Liver (tissue), 9 donors: ENCODE results near the gene GPR149. TPM values are rescaled to one million over a fixed set of nuclear protein-coding genes. Genes with fewer than 3 reads are reported as not detected.

Source experiments
- DNase-seq: peaks from one replicate; pipeline ENCODE4 v3.0.0-alpha.2; 2017; ENCODE audit warnings: low spot score
- H3K27ac ChIP-seq, 2 donors: one replicate each; pipeline ENCODE4 v1.7.0; 2013; ENCODE audit warnings: inconsistent platforms in 2 of 2, low read length in 2 of 2, control low read depth in 1 of 2, low read depth in 1 of 2, mild to moderate bottlenecking in 1 of 2
- H3K27me3 ChIP-seq, 4 donors: one replicate each; pipeline versions ENCODE4 v1.6.1 to v1.7.0; 2013; ENCODE audit warnings: low read length in 3 of 4, inconsistent platforms in 1 of 4, mild to moderate bottlenecking in 1 of 4, moderate library complexity in 1 of 4; ENCODE audit not compliant: control insufficient read depth in 4 of 4, insufficient read depth in 4 of 4
- H3K36me3 ChIP-seq, 4 donors: one replicate each; pipeline versions ENCODE4 v1.6.1 to v1.7.0; 2013; ENCODE audit warnings: low read length in 3 of 4, mild to moderate bottlenecking in 3 of 4, low read depth in 1 of 4, moderate library complexity in 1 of 4; ENCODE audit not compliant: control insufficient read depth in 4 of 4, insufficient read depth in 3 of 4
- H3K4me1 ChIP-seq, 4 donors: one replicate each; pipeline versions ENCODE4 v1.6.1 to v1.7.0; 2013; ENCODE audit warnings: low read length in 3 of 4, mild to moderate bottlenecking in 3 of 4, moderate library complexity in 1 of 4; ENCODE audit not compliant: control insufficient read depth in 4 of 4, insufficient read depth in 4 of 4
- H3K4me3 ChIP-seq, 3 donors: one replicate each; pipeline versions ENCODE4 v1.6.1 to v1.7.0; 2013; ENCODE audit warnings: low read length in 3 of 3, control low read depth in 1 of 3, low read depth in 1 of 3, mild to moderate bottlenecking in 1 of 3
- H3K9ac ChIP-seq, 2 donors: one replicate each; pipeline ENCODE4 v1.7.0; 2013; ENCODE audit warnings: low read length in 2 of 2, mild to moderate bottlenecking in 2 of 2, moderate library complexity in 2 of 2, control low read depth in 1 of 2, low read depth in 1 of 2
- H3K9me3 ChIP-seq, 4 donors: one replicate each; pipeline versions ENCODE4 v1.6.1 to v1.7.0; 2013; ENCODE audit warnings: low read length in 3 of 4; ENCODE audit not compliant: control insufficient read depth in 4 of 4
- CTCF ChIP-seq: fragments of 150-350 bp; IDR thresholded peaks from 2 replicates; pipeline ENCODE4 v1.5.1; 2017; ENCODE audit warnings: improper control_type of control experiment, low read depth, low read length; ENCODE audit not compliant: missing input control
- FOXA1 ChIP-seq: IDR thresholded peaks from 2 replicates; pipeline ENCODE4 v1.6.1; 2016; ENCODE audit warnings: antibody characterized with exemption
- GABPA ChIP-seq, 2 donors: IDR thresholded peaks in 1 of 2; conservative IDR thresholded peaks in 1 of 2; 2 replicates each; pipeline ENCODE4 v1.6.1; 2016; ENCODE audit warnings: antibody characterized with exemption in 2 of 2, mild to moderate bottlenecking in 1 of 2, moderate library complexity in 1 of 2
- HNF4A ChIP-seq, 2 donors: conservative IDR thresholded peaks; 2 replicates each; pipeline ENCODE4 v1.6.1; 2016; ENCODE audit warnings: antibody characterized with exemption in 2 of 2, mild to moderate bottlenecking in 2 of 2
- HNF4G ChIP-seq: IDR thresholded peaks from 2 replicates; pipeline ENCODE4 v1.6.1; 2016; ENCODE audit warnings: antibody characterized with exemption
- JUND ChIP-seq, 2 donors: IDR thresholded peaks; 2 replicates each; pipeline ENCODE4 v1.6.1; 2016; ENCODE audit warnings: antibody characterized with exemption in 2 of 2
- MAX ChIP-seq: IDR thresholded peaks from 2 replicates; pipeline ENCODE4 v1.6.1; 2016; ENCODE audit warnings: antibody characterized with exemption
- RAD21 ChIP-seq, 2 donors: IDR thresholded peaks; 2 replicates each; pipeline ENCODE4 v1.6.1; 2016; ENCODE audit warnings: antibody characterized with exemption in 2 of 2, mild to moderate bottlenecking in 2 of 2
- YY1 ChIP-seq: IDR thresholded peaks from 2 replicates; pipeline ENCODE4 v1.6.1; 2016; ENCODE audit warnings: antibody characterized with exemption, mild to moderate bottlenecking
- WGBS: extraction: QIAGEN DNeasy Blood & Tissue Kit; methylation state at CpG from one replicate; pipeline ENCODE4 v1.1.7; 2013; 5-methylcytosine and 5-hydroxymethylcytosine counted together
- polyA plus RNA-seq, 2 donors: library from polyadenylated mRNA; stranded (reverse) in 1 of 2; unstranded in 1 of 2; fragments of 200-250 nt in 1 of 2; fragments of >200 nt in 1 of 2; fragmentation: Nextera tagmentation in 1 of 2; extraction: Ambion mirVana in 1 of 2; gene quantifications; one replicate each; pipeline versions ENCODE4 v1.2.1 to v1.2.3, GENCODE V29; 2013 to 2015
- total RNA-seq, 2 donors: library from RNA; depleted of rRNA; stranded (reverse); fragments of >200 nt; gene quantifications; one replicate each; pipeline ENCODE4 v1.2.3, GENCODE V29; 2014
- TF ChIP-seq, protein P1 (sequence below): IDR thresholded peaks from 2 replicates; pipeline ENCODE4 v1.6.1; 2016; ENCODE audit warnings: antibody characterized with exemption
- TF ChIP-seq, protein P2 (sequence below): IDR thresholded peaks from 2 replicates; pipeline ENCODE4 v1.6.1; 2016; ENCODE audit warnings: antibody characterized with exemption, mild to moderate bottlenecking
- donor health status: healthy.
- donor health status: healthy.
- donor health status: healthy.
- donor health status: healthy.
- donor health status: healthy.

GPR149 gene
- total and polyA plus RNA-seq, 4 donors = not detected

DNA sequence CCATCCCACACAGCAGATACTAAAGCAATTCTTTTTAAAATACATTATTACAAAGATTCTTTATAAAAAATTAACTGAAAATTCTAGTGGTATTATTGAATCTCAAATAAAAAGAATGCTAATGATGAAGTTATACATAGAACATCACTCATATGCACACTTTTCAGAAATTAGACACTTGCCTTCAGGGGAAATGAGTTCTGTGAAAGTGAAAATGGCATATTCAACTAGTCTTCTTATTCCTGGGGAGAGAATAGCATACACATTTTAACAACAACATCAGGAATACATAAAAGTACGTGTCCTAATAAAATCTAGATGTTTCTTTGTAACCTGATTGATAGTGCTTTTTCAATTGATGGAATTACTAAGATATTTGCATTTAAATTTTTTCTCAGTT lies 68.9 kb downstream of the GPR149 start:
- DNase-seq = no peak
- Histone ChIP-seq H3K4me3 (no peak overlapping the region), H3K9me3 (peaks cover 2 to 7% (median 6%) of the 10 kb centered on the region in 4 donors), H3K36me3 (no peaks in the 10 kb centered on the region), H3K27ac (no peak overlapping the region), H3K27me3 (peaks cover 0 to 2% (median 0%) of the 10 kb centered on the region in 4 donors), H3K4me1 (no peaks in the 10 kb centered on the region), H3K9ac (no peak overlapping the region)
- TF ChIP-seq JUND (IDR thresholded peaks at IDR 0.05) (no peak), CTCF (no peak), FOXA1 (no peak)
- WGBS = 61% methylated on average over 1 of the region's 1 CpG

DNA sequence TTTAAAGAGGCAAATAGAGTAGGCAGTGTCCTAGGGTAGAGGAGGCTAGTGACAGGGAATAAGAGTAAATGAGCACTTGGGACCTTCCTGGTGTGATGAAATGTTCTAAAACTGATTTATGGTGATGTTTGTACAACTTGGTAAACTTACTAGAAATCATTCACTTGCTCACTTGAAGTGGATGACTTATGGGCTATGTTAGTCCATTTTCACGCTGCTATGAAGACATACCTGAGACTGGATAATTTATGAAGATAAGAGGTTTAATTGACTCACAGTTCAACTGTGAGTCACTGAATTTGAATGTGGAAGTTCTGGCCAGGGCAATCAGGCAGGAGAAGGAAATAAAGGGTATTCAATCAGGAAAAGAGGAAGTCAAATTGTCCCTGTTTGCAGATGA lies 74.0 kb downstream of the GPR149 start:
- Histone ChIP-seq H3K4me3 (no peak overlapping the region), H3K9me3 (no peaks in the 10 kb centered on the region), H3K27me3 (peaks cover 0 to 2% (median 0%) of the 10 kb centered on the region in 4 donors), H3K36me3 (no peaks in the 10 kb centered on the region), H3K9ac (no peak overlapping the region), H3K4me1 (no peaks in the 10 kb centered on the region), H3K27ac (no peak overlapping the region)
- TF ChIP-seq GABPA (IDR thresholded peaks at IDR 0.05 in 1 of 2, conservative IDR thresholded peaks at IDR 0.05 in 1 of 2) = no peak
- TF ChIP-seq, protein P1, sequence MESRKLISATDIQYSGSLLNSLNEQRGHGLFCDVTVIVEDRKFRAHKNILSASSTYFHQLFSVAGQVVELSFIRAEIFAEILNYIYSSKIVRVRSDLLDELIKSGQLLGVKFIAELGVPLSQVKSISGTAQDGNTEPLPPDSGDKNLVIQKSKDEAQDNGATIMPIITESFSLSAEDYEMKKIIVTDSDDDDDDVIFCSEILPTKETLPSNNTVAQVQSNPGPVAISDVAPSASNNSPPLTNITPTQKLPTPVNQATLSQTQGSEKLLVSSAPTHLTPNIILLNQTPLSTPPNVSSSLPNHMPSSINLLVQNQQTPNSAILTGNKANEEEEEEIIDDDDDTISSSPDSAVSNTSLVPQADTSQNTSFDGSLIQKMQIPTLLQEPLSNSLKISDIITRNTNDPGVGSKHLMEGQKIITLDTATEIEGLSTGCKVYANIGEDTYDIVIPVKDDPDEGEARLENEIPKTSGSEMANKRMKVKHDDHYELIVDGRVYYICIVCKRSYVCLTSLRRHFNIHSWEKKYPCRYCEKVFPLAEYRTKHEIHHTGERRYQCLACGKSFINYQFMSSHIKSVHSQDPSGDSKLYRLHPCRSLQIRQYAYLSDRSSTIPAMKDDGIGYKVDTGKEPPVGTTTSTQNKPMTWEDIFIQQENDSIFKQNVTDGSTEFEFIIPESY = no peak
- no peak for TF ChIP-seq YY1
- no peak for TF ChIP-seq CTCF
- no peak for TF ChIP-seq RAD21 (IDR thresholded peaks at IDR 0.05)
- TF ChIP-seq HNF4G = no peak
- WGBS = 46% methylated on average over 1 of the region's 1 CpG
- DNase-seq = no peak

DNA sequence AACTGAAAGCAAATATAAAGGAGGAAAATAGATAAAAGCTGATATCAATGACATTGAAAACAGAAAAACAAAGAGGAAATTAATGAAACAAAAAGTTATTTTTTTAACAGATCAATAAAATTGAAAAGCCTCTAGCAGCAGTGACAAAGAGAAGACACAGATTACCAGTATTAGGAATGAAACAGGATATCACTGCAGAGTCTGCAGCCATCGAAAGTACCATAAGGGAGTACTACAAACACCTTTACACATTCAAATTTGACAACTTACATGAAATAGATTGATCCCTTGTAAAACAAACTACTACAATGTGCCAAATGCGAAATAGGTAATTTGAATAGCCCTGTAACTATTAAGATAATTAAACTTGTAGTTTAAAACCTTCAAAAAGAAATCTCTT lies 80.8 kb downstream of the GPR149 start:
- Histone ChIP-seq H3K36me3 (no peaks in the 10 kb centered on the region), H3K9me3 (no peaks in the 10 kb centered on the region), H3K4me1 (peaks cover 0 to 12% (median 7%) of the 10 kb centered on the region in 4 donors), H3K4me3 (no peak overlapping the region), H3K27ac (no peak overlapping the region), H3K9ac (no peak overlapping the region), H3K27me3 (no peaks in the 10 kb centered on the region)
- WGBS = 74% methylated on average over 2 of the region's 2 CpGs
- DNase-seq = no peak
- TF ChIP-seq HNF4G (no peak), GABPA (IDR thresholded peaks at IDR 0.05 in 1 of 2, conservative IDR thresholded peaks at IDR 0.05 in 1 of 2) (no peak), HNF4A (conservative IDR thresholded peaks at IDR 0.05) (no peak), MAX (no peak), CTCF (no peak)
- TF ChIP-seq, protein P1 = no peak
- TF ChIP-seq, protein P2, sequence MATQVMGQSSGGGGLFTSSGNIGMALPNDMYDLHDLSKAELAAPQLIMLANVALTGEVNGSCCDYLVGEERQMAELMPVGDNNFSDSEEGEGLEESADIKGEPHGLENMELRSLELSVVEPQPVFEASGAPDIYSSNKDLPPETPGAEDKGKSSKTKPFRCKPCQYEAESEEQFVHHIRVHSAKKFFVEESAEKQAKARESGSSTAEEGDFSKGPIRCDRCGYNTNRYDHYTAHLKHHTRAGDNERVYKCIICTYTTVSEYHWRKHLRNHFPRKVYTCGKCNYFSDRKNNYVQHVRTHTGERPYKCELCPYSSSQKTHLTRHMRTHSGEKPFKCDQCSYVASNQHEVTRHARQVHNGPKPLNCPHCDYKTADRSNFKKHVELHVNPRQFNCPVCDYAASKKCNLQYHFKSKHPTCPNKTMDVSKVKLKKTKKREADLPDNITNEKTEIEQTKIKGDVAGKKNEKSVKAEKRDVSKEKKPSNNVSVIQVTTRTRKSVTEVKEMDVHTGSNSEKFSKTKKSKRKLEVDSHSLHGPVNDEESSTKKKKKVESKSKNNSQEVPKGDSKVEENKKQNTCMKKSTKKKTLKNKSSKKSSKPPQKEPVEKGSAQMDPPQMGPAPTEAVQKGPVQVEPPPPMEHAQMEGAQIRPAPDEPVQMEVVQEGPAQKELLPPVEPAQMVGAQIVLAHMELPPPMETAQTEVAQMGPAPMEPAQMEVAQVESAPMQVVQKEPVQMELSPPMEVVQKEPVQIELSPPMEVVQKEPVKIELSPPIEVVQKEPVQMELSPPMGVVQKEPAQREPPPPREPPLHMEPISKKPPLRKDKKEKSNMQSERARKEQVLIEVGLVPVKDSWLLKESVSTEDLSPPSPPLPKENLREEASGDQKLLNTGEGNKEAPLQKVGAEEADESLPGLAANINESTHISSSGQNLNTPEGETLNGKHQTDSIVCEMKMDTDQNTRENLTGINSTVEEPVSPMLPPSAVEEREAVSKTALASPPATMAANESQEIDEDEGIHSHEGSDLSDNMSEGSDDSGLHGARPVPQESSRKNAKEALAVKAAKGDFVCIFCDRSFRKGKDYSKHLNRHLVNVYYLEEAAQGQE = no peak
